ENCODE measurements around the gene HCFC1R1.

GRCh38 chr16:2996298-2996697, 27.4 kb downstream of the HCFC1R1 start:
- TF ChIP-seq CTCF (IDR thresholded peaks at IDR 0.05) (no peak), MXD4 (CRISPR knock-in tag; IDR thresholded peaks at IDR 0.05; ENCODE audit: borderline replicate concordance) (no peak), SMAD4 (CRISPR knock-in tag; IDR thresholded peaks at IDR 0.05) (no peak), FOXP1 (CRISPR knock-in tag; IDR thresholded peaks at IDR 0.05; ENCODE audit: borderline replicate concordance) (no peak), ZNF512 (CRISPR knock-in tag; IDR thresholded peaks at IDR 0.05; ENCODE audit: borderline replicate concordance) (no peak), SP1 (CRISPR knock-in tag; conservative IDR thresholded peaks at IDR 0.05) (no peak), ESRRA (CRISPR knock-in tag; IDR thresholded peaks at IDR 0.05; ENCODE audit: borderline replicate concordance) (no peak)
